Endothelial cell of umbilical vein (primary cell): ENCODE data around the gene LIAS. TPM values are rescaled to one million over a fixed set of nuclear protein-coding genes. Genes with fewer than 3 reads are reported as not detected.

Experiments used
- BruUV-seq: library from RNA; stranded (reverse); fragments of 400-500 nt; replicated peaks from 2 replicates; lab custom pipeline; 2021; lab: Mats Ljungman, UMichigan
- CTCF ChIA-PET: fragments of 300-600, 350-600 bp; sonication (Branson Sonifier 250); formaldehyde crosslinking; loops from one replicate; lab custom pipeline; 2021; ENCODE audit warnings: antibody characterized with exemption, inconsistent platforms; lab: Charles Lee
- POLR2A ChIA-PET: fragments of 300-600, 350-600 bp; sonication (Branson Sonifier 250); formaldehyde crosslinking; loops from one replicate; lab custom pipeline; 2021; ENCODE audit warnings: antibody characterized with exemption, inconsistent platforms; lab: Charles Lee
- DNase-seq: peaks from one replicate; pipeline ENCODE4 v3.0.0-alpha.2; 2011; ENCODE audit warnings: low read depth, low spot score
- FAIRE-seq: peaks from 2 replicates; lab custom pipeline; 2011; peaks lifted over from hg19 to GRCh38; lab: Jason Lieb, UNC
- H2AFZ ChIP-seq: 2 replicates; pipeline ENCODE4 v1.6.0; 2012; ENCODE audit warnings: low read depth, low read length, control low read depth, inconsistent platforms
- H3K27ac ChIP-seq: 2 replicates; pipeline ENCODE4 v1.5.1; 2011; ENCODE audit warnings: low read depth, mild to moderate bottlenecking, control low read depth, low read length, moderate library complexity; ENCODE audit not compliant: insufficient read depth
- H3K27me3 ChIP-seq, 2 experiments: 2 replicates each; pipeline versions ENCODE4 v1.6.0 to v1.6.1; 2011; ENCODE audit warnings: low read length in 2 of 2, mixed read lengths in 1 of 2; ENCODE audit not compliant: control insufficient read depth in 2 of 2, insufficient read depth in 2 of 2
- H3K36me3 ChIP-seq, 2 experiments: 2 replicates in 1 of 2; 3 replicates in 1 of 2; pipeline ENCODE4 v1.5.1; 2011; ENCODE audit warnings: low read length in 2 of 2, mild to moderate bottlenecking in 1 of 2, moderate library complexity in 1 of 2; ENCODE audit not compliant: control insufficient read depth in 2 of 2, insufficient read depth in 2 of 2; ENCODE audit errors: extremely low read depth in 1 of 2
- H3K4me1 ChIP-seq: 3 replicates; pipeline ENCODE4 v1.5.1; 2011; ENCODE audit warnings: mild to moderate bottlenecking, low read length; ENCODE audit not compliant: control insufficient read depth, insufficient read depth; ENCODE audit errors: extremely low read depth
- H3K4me2 ChIP-seq: 2 replicates; pipeline ENCODE4 v1.6.1; 2011; ENCODE audit warnings: low read length, control low read depth, mixed read lengths; ENCODE audit not compliant: insufficient read depth
- H3K4me3 ChIP-seq, 3 experiments: fragments of 200-600 bp in 1 of 3; sonication (generic), shearing (Covaris generic) in 1 of 3; replicated peaks in 1 of 3; 2 replicates each; pipeline ENCODE4 v1.5.1; 2011 to 2016; ENCODE audit warnings: control low read depth in 3 of 3, low read length in 3 of 3, mild to moderate bottlenecking in 2 of 3, inconsistent platforms in 1 of 3, low read depth in 1 of 3, moderate library complexity in 1 of 3; ENCODE audit not compliant: insufficient read depth in 1 of 3
- H3K79me2 ChIP-seq: 2 replicates; pipeline ENCODE4 v1.6.0; 2012; ENCODE audit warnings: low read length, inconsistent platforms; ENCODE audit not compliant: control insufficient read depth, insufficient read depth
- H3K9ac ChIP-seq: replicated peaks from 2 replicates; pipeline ENCODE3; 2011; ENCODE audit warnings: low read length, control low read depth; ENCODE audit not compliant: insufficient read depth; ENCODE audit errors: extremely low read depth
- H3K9me1 ChIP-seq: replicated peaks from 3 replicates; pipeline ENCODE4 v1.6.0; 2011; ENCODE audit warnings: mild to moderate bottlenecking, low read length; ENCODE audit not compliant: control insufficient read depth, insufficient read depth; ENCODE audit errors: extremely low read depth
- H3K9me3 ChIP-seq: replicated peaks from 2 replicates; pipeline ENCODE4 v1.5.1; 2012; ENCODE audit warnings: low read length, inconsistent platforms; ENCODE audit not compliant: control insufficient read depth, insufficient read depth
- H4K20me1 ChIP-seq: replicated peaks from 2 replicates; pipeline ENCODE3; 2011; ENCODE audit warnings: mild to moderate bottlenecking, low read length; ENCODE audit not compliant: control insufficient read depth, insufficient read depth; ENCODE audit errors: extremely low read depth
- EZH2 ChIP-seq: IDR thresholded peaks from 2 replicates; pipeline ENCODE4 v1.6.1; 2012; ENCODE audit warnings: borderline replicate concordance, low read depth, mild to moderate bottlenecking, moderate library complexity, low read length, inconsistent platforms; ENCODE audit not compliant: severe bottlenecking
- GATA2 ChIP-seq: IDR thresholded peaks from 2 replicates; pipeline ENCODE4 v1.7.0; 2011; ENCODE audit warnings: low read depth, mild to moderate bottlenecking, moderate library complexity, mixed read lengths, low read length; ENCODE audit not compliant: insufficient read length, insufficient read depth
- JUN ChIP-seq: IDR thresholded peaks from 2 replicates; pipeline ENCODE4 v1.6.1; 2011; ENCODE audit warnings: borderline replicate concordance, low read depth; ENCODE audit not compliant: insufficient read length, insufficient read depth
- MYC ChIP-seq: IDR thresholded peaks from one replicate; pipeline ENCODE4 v1.6.1; 2011; ENCODE audit warnings: mild to moderate bottlenecking, low read depth, low read length
- POLR2A ChIP-seq: IDR thresholded peaks from 2 replicates; pipeline ENCODE4 v1.6.1; 2012; ENCODE audit warnings: low read depth, mild to moderate bottlenecking, control low read depth, low read length
- POLR2AphosphoS5 ChIP-seq: IDR thresholded peaks from 2 replicates; pipeline ENCODE4 v1.6.1; 2012; ENCODE audit warnings: low read depth, mild to moderate bottlenecking, control low read depth, low read length, moderate library complexity; ENCODE audit not compliant: insufficient read depth
- dilution Hi-C: fragments of 300-500 bp; cut with MboI; formaldehyde crosslinking; loops from one replicate; pipeline ENCODE4 v1.15.0; 2019; ENCODE audit warnings: low sequenced_read_pairs; ENCODE audit not compliant: extremely low pct_ligation_motif_present
- intact Hi-C: fragments of 100-400 bp; cut with micrococcal nuclease; formaldehyde crosslinking; loops from one replicate; pipeline ENCODE4 v1.10.0; 2022
- polyA plus RNA-seq, 4 experiments: library from polyadenylated mRNA; depleted of rRNA in 3 of 4; stranded (reverse) in 3 of 4; unstranded in 1 of 4; fragments of >200 nt; gene quantifications; 2 replicates each; pipeline versions ENCODE4 v1.2.1 to v1.2.3, GENCODE V29; 2011 to 2012; ENCODE audit warnings: missing spikeins in 1 of 4
- total RNA-seq: library from RNA; stranded (reverse); gene quantifications from 2 replicates; pipeline ENCODE4 v1.2.3, GENCODE V29; 2021
- TF ChIP-seq, protein P1 (sequence below), 2 donors: IDR thresholded peaks; 1 replicate in 1 of 2; 2 replicates in 1 of 2; pipeline ENCODE4 v1.5.1; 2011; ENCODE audit warnings: low read length in 2 of 2, mild to moderate bottlenecking in 2 of 2, moderate library complexity in 2 of 2, control low read depth in 1 of 2, inconsistent platforms in 1 of 2, low read depth in 1 of 2; ENCODE audit not compliant: insufficient read depth in 1 of 2; ENCODE audit errors: extremely low read depth in 1 of 2

The LIAS gene
- total and polyA plus RNA-seq, 2 donors (not counting 3 experiments of a cell fraction or from before 2014, with no cell fraction given) = 5.5 to 11.3 TPM

- no peak for FAIRE-seq
- dilution Hi-C loops = no loop called here
- no peaks in the 10 kb centered on the region for H4K20me1 ChIP-seq
These were observed 24.9 kb upstream of the LIAS start for GRCh38 chr4:39433878-39434492.

DNA sequence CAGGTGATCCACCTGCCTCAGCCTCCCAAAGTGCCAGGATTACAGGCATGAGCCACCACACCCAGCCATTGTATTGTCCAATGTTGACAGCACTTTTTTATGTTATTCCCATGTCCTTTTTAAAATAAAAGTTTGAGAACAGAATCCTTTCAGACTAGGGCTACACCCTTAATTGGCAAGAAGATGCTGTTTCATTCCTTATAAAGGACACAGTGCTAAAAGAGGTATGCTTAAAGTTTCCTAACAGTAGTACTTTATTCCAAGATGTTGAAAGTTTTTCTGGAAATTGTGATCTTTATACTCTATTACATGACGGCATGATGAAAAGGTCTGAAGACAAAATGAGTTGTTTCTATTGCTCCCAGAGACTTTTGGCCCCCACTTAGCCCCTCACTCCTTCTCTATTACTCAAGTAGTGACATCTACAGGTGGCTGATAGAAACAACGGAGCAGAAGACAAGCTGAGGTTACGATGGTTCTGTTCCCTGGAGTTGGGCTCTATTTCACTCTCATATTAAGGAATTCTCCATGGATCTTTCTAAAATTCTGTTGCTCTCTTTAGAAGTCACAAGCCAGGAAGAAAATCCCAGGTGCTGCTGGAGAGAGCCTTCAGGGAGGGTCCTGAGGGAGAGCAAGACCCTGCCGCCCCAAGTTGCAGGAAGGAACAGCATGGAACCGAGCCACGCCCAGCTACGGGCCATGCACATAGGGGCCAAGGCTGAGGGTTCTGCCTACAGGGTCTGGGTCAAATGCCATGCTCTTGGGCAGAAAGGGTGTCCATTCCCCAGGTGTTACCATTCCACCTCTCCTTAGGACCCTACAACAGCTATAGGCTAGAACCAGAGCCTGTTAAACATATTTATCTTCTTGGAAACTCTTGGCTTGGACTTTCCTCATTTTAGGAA is 22.9 kb upstream of the LIAS start:
- Histone ChIP-seq H2AFZ (no peak overlapping the region), H3K9me3 (no peaks in the 10 kb centered on the region), H3K4me1 (no peaks in the 10 kb centered on the region), H4K20me1 (no peaks in the 10 kb centered on the region), H3K4me2 (no peak overlapping the region), H3K27ac (no peak overlapping the region), H3K36me3 (no peaks in the 10 kb centered on the region), H3K79me2 (no peaks in the 10 kb centered on the region), H3K9ac (no peak overlapping the region), H3K27me3 (peaks cover 9 to 11% of the 10 kb centered on the region in 2 experiments), H3K4me3 (no peak overlapping the region), H3K9me1 (no peaks in the 10 kb centered on the region)
- intact Hi-C loops (no loop called here), dilution Hi-C loops (no loop called here)
- ChIA-PET CTCF (interaction anchor here (0.6 to 1.1 kb wide), 6 partner anchors 8 to 233 kb away, joined by 3 to 4 read pairs (median 3); no protein-coding TSS in a partner anchor), POLR2A (no interaction called here)
- no peak for DNase-seq
- no TSS peak for BruUV-seq
- no peak for FAIRE-seq
- no peak for TF ChIP-seq GATA2
- TF ChIP-seq, protein P1, sequence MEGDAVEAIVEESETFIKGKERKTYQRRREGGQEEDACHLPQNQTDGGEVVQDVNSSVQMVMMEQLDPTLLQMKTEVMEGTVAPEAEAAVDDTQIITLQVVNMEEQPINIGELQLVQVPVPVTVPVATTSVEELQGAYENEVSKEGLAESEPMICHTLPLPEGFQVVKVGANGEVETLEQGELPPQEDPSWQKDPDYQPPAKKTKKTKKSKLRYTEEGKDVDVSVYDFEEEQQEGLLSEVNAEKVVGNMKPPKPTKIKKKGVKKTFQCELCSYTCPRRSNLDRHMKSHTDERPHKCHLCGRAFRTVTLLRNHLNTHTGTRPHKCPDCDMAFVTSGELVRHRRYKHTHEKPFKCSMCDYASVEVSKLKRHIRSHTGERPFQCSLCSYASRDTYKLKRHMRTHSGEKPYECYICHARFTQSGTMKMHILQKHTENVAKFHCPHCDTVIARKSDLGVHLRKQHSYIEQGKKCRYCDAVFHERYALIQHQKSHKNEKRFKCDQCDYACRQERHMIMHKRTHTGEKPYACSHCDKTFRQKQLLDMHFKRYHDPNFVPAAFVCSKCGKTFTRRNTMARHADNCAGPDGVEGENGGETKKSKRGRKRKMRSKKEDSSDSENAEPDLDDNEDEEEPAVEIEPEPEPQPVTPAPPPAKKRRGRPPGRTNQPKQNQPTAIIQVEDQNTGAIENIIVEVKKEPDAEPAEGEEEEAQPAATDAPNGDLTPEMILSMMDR (IDR thresholded peaks at IDR 0.05; ENCODE audit: extremely low read depth in 1 of 2, insufficient read depth in 1 of 2, low read depth in 1 of 2, low read length in 2 of 2) = peak in 1 of 2 donors; percentile 2

More at GRCh38 chr4:39433878-39434492, 24.9 kb upstream of the LIAS start:
- H3K9ac ChIP-seq = no peak overlapping the region
- H3K27ac ChIP-seq = no peak overlapping the region
- H3K4me1 ChIP-seq = no peaks in the 10 kb centered on the region
- intact Hi-C loops = no loop called here
- H3K4me2 ChIP-seq = no peak overlapping the region
- ChIA-PET POLR2A (no interaction called here), CTCF (no interaction called here)
- TF ChIP-seq POLR2A (no peak), POLR2AphosphoS5 (no peak), MYC (no peak), JUN (no peak), EZH2 (no peak)
- no peaks in the 10 kb centered on the region for H3K9me3 ChIP-seq
- H3K27me3 ChIP-seq = peaks cover 7 to 11% of the 10 kb centered on the region in 2 experiments
- H2AFZ ChIP-seq = no peak overlapping the region
- no peaks in the 10 kb centered on the region for H3K36me3 ChIP-seq
- no peak overlapping the region for H3K4me3 ChIP-seq
- no peaks in the 10 kb centered on the region for H3K79me2 ChIP-seq
- DNase-seq = no peak
- BruUV-seq = no TSS peak
- no peaks in the 10 kb centered on the region for H3K9me1 ChIP-seq
